Sigmoid colon (tissue), 7 donors: Measurements from ENCODE around the gene ILK. TPM values are rescaled to one million over a fixed set of nuclear protein-coding genes. Genes with fewer than 3 reads are reported as not detected.
A peak's percentile ranks its signal among the peaks of the same experiment; 100 is the strongest.

Source experiments
- DNase-seq: peaks from one replicate; pipeline ENCODE4 v3.0.0-alpha.2; 2019
- H3K27ac ChIP-seq, 4 donors: fragments of 200-600 bp; sonication (generic); one replicate each; pipeline ENCODE4 v1.5.1; 2016 to 2019; ENCODE audit warnings: mild to moderate bottlenecking in 1 of 4
- H3K27me3 ChIP-seq, 3 donors: fragments of 200-600 bp; sonication (generic); one replicate each; pipeline ENCODE4 v1.5.1; 2019; ENCODE audit warnings: mild to moderate bottlenecking in 1 of 3
- H3K36me3 ChIP-seq, 4 donors: fragments of 200-600 bp; sonication (generic); one replicate each; pipeline ENCODE4 v1.5.1; 2016 to 2019
- H3K4me1 ChIP-seq, 4 donors: fragments of 200-600 bp; sonication (generic); one replicate each; pipeline ENCODE4 v1.5.1; 2017 to 2019
- H3K4me3 ChIP-seq, 4 donors: fragments of 200-600 bp; sonication (generic); one replicate each; pipeline ENCODE4 v1.5.1; 2017 to 2019; ENCODE audit warnings: mild to moderate bottlenecking in 2 of 4, moderate library complexity in 1 of 4
- H3K9me3 ChIP-seq, 4 donors: fragments of 200-600 bp in 3 of 4; sonication (generic) in 3 of 4; one replicate each; pipeline versions ENCODE4 v1.5.1 to v1.6.1; 2013 to 2019
- EP300 ChIP-seq, 4 donors: sonication (generic); formaldehyde crosslinking; IDR thresholded peaks; one replicate each; pipeline ENCODE4 v1.6.1; 2017; ENCODE audit warnings: antibody characterized with exemption in 4 of 4
- POLR2A ChIP-seq, 2 donors: fragments of 450-650 bp; IDR thresholded peaks; one replicate each; pipeline ENCODE4 v1.6.1; 2016; ENCODE audit warnings: antibody characterized with exemption in 2 of 2, mild to moderate bottlenecking in 2 of 2, moderate library complexity in 2 of 2
- POLR2AphosphoS5 ChIP-seq, 4 donors: sonication (generic); formaldehyde crosslinking; IDR thresholded peaks; one replicate each; pipeline ENCODE4 v1.6.1; 2017; ENCODE audit warnings: antibody characterized with exemption in 4 of 4
- WGBS, 2 donors: extraction: QIAGEN DNeasy Blood & Tissue Kit; methylation state at CpG; one replicate each; pipeline ENCODE4 v1.1.7; 2013; 5-methylcytosine and 5-hydroxymethylcytosine counted together
- intact Hi-C: fragments of 100-400 bp; cut with DNase I; formaldehyde crosslinking; loops from one replicate; pipeline ENCODE4 v1.15.1; 2023
- polyA plus RNA-seq, 3 donors: library from polyadenylated mRNA; stranded (reverse); fragments of 200-250 nt; gene quantifications; one replicate each; pipeline ENCODE4 v1.2.3, GENCODE V29; 2013
- total RNA-seq, 4 donors: library from RNA; depleted of rRNA; stranded (reverse); fragments of >200 nt; gene quantifications; one replicate each; pipeline ENCODE4 v1.1.0, GENCODE V29; 2016
- TF ChIP-seq, protein P1 (sequence below), 4 experiments: fragments of 450-650 bp in 3 of 4; fragments of 200-600 bp in 1 of 4; IDR thresholded peaks; one replicate each; pipeline ENCODE4 v1.5.1; 2016 to 2019; ENCODE audit warnings: antibody characterized with exemption in 4 of 4, mild to moderate bottlenecking in 3 of 4, moderate library complexity in 2 of 4
- donor health status: healthy with polysubstance abuse.
- donor health status: Bipolar disorder and iron deficiency.
- donor health status: healthy.

Gene ILK
- total and polyA plus RNA-seq, 7 donors = 93.7 to 607 (median 450) TPM

DNA sequence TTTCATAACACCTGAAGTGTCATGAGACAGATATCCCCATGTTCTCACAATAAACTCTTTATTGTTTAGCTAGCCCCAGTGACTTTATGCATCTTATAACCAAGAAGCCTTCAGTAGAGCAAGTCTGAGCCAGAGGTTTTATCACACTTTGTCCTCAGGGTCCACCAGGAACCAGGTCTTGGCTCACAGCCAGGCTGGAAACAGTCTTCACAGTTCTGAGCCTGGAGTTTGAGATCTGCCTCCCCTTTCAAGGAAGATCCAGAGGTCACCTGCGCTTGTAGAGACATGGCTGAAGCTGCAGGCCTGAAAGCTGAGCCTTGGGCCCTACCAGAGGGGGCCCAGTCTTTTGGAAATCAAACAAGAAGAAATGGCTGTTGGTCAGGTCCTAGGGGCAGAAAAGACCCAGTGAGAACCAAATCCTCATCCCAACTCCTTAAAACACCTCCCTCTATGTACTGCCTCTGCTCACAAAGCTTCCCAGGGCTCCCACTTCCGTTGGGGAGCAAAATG, 3.6 kb upstream of the ILK start:
- H3K27me3 ChIP-seq = no peaks in the 10 kb centered on the region
- H3K36me3 ChIP-seq = peaks cover 17 to 39% (median 26%) of the 10 kb centered on the region in 4 donors
- H3K9me3 ChIP-seq = no peaks in the 10 kb centered on the region
- no peak overlapping the region for H3K4me3 ChIP-seq
- H3K4me1 ChIP-seq = peaks cover 0 to 82% (median 66%) of the 10 kb centered on the region in 4 donors
- 80 to 95% methylated on average over 2 of the region's 2 CpGs for WGBS, 2 donors
- intact Hi-C loops = loop anchor here (5.0 kb wide), 2 partner anchors 82 to 118 kb away; partner anchors contain the start of genes ARFIP2, MRPL17 and TIMM10B
- no peak for TF ChIP-seq EP300 (IDR thresholded peaks at IDR 0.05)
- TF ChIP-seq, protein P1, sequence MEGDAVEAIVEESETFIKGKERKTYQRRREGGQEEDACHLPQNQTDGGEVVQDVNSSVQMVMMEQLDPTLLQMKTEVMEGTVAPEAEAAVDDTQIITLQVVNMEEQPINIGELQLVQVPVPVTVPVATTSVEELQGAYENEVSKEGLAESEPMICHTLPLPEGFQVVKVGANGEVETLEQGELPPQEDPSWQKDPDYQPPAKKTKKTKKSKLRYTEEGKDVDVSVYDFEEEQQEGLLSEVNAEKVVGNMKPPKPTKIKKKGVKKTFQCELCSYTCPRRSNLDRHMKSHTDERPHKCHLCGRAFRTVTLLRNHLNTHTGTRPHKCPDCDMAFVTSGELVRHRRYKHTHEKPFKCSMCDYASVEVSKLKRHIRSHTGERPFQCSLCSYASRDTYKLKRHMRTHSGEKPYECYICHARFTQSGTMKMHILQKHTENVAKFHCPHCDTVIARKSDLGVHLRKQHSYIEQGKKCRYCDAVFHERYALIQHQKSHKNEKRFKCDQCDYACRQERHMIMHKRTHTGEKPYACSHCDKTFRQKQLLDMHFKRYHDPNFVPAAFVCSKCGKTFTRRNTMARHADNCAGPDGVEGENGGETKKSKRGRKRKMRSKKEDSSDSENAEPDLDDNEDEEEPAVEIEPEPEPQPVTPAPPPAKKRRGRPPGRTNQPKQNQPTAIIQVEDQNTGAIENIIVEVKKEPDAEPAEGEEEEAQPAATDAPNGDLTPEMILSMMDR (IDR thresholded peaks at IDR 0.05) = no peak
- TF ChIP-seq POLR2AphosphoS5 (IDR thresholded peaks at IDR 0.05) = no peak
- no peak for TF ChIP-seq POLR2A (IDR thresholded peaks at IDR 0.05)
- DNase-seq = peak; percentile 64
- H3K27ac ChIP-seq = peak overlapping the region in 3 of 4 donors; percentile 33 to 99 (median 87)

DNA sequence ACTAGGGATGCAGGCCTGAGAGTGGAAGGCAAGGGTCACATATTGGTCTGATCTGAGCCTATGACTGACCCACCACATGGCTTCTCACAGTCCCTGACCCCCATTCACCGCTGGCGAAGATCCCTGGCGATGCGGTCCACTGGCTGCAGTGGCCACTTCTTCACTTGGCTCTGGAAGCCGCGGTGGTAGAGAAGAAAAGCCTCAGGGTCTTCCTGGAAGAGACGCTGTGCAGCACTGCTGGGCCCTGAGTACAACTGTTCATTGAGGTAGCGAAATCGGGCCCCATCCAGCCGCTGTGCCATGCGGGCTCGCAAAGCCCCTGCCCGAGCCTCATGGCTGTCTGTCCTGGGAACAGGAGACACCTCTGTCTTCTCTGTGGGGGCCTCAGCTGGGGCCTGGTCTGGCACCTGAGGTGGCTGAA, 2.5 kb upstream of the ILK start:
- 97% methylated on average over 13 of the region's 13 CpGs for WGBS, 2 donors
- intact Hi-C loops = loop anchor here (5.0 kb wide), 2 partner anchors 81 to 119 kb away; partner anchors contain the start of genes ARFIP2, MRPL17 and TIMM10B
- Histone ChIP-seq H3K36me3 (peaks cover 17 to 39% (median 26%) of the 10 kb centered on the region in 4 donors), H3K27me3 (no peaks in the 10 kb centered on the region), H3K27ac (peak overlapping the region in 2 of 4 donors; percentile 29 to 99), H3K4me1 (peaks cover 0 to 82% (median 64%) of the 10 kb centered on the region in 4 donors), H3K4me3 (no peak overlapping the region), H3K9me3 (no peaks in the 10 kb centered on the region)
- TF ChIP-seq POLR2A (IDR thresholded peaks at IDR 0.05) = no peak
- no peak for TF ChIP-seq POLR2AphosphoS5 (IDR thresholded peaks at IDR 0.05)
- TF ChIP-seq, protein P1 (IDR thresholded peaks at IDR 0.05) = no peak
- no peak for TF ChIP-seq EP300 (IDR thresholded peaks at IDR 0.05)
- DNase-seq = peak; percentile 58

DNA sequence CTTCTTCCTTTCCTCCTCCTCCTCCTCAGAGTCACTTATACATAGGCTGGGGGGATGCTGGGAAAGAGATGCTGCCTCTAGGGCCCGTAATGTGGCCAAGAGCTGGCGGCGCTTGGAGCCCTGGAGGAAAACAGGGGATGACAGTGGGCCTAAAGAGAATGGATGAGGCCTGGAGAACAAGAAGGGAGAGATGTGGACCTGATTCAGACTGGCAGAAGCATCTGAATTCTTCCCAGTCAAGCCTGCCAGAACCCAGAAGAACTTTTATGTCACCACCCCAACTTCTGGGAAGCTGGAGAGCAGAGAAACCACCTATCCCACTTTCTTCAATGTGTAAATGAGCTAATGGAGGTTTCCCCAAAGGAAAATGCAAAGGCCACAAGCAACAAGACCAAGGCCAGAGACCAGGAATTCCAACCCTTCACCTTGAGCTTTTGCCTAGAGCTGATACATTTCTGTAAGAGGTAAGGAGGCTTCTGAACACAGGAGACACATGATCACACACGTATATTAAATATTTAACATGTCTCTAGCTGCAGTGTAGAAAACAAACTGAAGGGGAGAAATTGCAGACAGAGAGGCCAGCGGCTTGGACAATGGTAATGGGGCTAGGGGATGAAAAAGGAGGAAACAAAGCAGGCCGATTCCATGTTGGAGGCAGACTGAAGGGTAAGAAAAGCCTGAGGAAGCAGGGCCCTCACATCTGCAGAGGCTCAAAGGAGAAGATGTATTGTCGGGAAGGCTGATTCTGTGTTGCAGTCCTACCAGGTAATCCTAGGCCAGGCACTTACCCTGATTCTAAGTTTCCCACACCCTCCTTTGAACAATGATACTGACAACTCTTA, 1.3 kb upstream of the ILK start:
- Histone ChIP-seq H3K9me3 (no peaks in the 10 kb centered on the region), H3K4me1 (peaks cover 0 to 81% (median 62%) of the 10 kb centered on the region in 4 donors), H3K27me3 (no peaks in the 10 kb centered on the region), H3K27ac (peak overlapping the region; percentile 98 to 99 (median 98)), H3K4me3 (peak overlapping the region; percentile 76 to 95 (median 84)), H3K36me3 (peaks cover 17 to 39% (median 26%) of the 10 kb centered on the region in 4 donors)
- 44 to 58% methylated on average over 7 of the region's 7 CpGs for WGBS, 2 donors
- peak; percentile 51 for DNase-seq
- intact Hi-C loops = loop anchor here (5.0 kb wide), 2 partner anchors 80 to 120 kb away; partner anchors contain the start of genes ARFIP2, MRPL17 and TIMM10B
- TF ChIP-seq POLR2AphosphoS5 (IDR thresholded peaks at IDR 0.05) (no peak), POLR2A (IDR thresholded peaks at IDR 0.05) (no peak), EP300 (IDR thresholded peaks at IDR 0.05) (no peak)
- TF ChIP-seq, protein P1 (IDR thresholded peaks at IDR 0.05) = no peak

DNA sequence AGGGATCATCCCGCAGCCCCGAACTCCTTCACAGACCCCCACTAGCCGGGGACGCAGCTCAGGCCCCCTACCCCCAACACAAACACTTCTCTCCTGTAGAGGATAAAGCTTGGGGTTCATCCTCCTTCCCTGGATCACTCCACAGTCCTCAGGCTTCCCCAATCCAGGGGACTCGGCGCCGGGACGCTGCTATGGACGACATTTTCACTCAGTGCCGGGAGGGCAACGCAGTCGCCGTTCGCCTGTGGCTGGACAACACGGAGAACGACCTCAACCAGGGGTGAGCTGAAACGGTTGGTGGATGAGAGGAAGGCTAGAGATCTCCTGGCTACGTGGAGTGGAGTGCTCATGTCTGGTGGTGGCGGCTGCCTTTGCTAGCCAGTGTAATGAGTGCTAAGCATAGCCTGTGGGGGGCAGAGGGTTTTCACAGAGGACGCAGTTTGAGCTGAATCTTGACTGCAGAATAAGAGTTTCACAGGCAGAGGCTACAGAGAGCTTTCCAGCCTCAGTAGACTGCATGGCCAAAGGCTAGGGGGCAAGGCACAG, 580 bp downstream of the ILK start:
- DNase-seq = peak; percentile 79
- no peak for TF ChIP-seq EP300 (IDR thresholded peaks at IDR 0.05)
- TF ChIP-seq, protein P1 (IDR thresholded peaks at IDR 0.05) = no peak
- peak; percentile 8 to 76 (median 66) for TF ChIP-seq POLR2AphosphoS5 (IDR thresholded peaks at IDR 0.05)
- TF ChIP-seq POLR2A (IDR thresholded peaks at IDR 0.05) = peak in 1 of 2 donors; percentile 26
- Histone ChIP-seq H3K36me3 (peaks cover 24 to 42% (median 37%) of the 10 kb centered on the region in 4 donors), H3K4me1 (peaks cover 0 to 81% (median 67%) of the 10 kb centered on the region in 4 donors), H3K27me3 (no peaks in the 10 kb centered on the region), H3K9me3 (no peaks in the 10 kb centered on the region), H3K27ac (peak overlapping the region; percentile 98 to 99 (median 98)), H3K4me3 (peak overlapping the region; percentile 76 to 95 (median 84))
- 0% methylated on average over 20 of the region's 20 CpGs for WGBS, 2 donors
- intact Hi-C loops = loop anchor here (5.0 kb wide), 2 partner anchors 78 to 122 kb away; partner anchors contain the start of genes ARFIP2, MRPL17 and TIMM10B
